Glomerular visceral epithelial cell (primary cell): ENCODE measurements around the gene FAM50A.
"Not testable (repeated sequence)": the region's sequence is repeated elsewhere in the genome, so short reads cannot be mapped to it uniquely, and the experiment has no call there.

Experiments used
- DNase-seq: peaks from one replicate; pipeline ENCODE4 v3.0.0-alpha.2; 2016; ENCODE audit errors: extremely low spot score

Gene FAM50A

DNA sequence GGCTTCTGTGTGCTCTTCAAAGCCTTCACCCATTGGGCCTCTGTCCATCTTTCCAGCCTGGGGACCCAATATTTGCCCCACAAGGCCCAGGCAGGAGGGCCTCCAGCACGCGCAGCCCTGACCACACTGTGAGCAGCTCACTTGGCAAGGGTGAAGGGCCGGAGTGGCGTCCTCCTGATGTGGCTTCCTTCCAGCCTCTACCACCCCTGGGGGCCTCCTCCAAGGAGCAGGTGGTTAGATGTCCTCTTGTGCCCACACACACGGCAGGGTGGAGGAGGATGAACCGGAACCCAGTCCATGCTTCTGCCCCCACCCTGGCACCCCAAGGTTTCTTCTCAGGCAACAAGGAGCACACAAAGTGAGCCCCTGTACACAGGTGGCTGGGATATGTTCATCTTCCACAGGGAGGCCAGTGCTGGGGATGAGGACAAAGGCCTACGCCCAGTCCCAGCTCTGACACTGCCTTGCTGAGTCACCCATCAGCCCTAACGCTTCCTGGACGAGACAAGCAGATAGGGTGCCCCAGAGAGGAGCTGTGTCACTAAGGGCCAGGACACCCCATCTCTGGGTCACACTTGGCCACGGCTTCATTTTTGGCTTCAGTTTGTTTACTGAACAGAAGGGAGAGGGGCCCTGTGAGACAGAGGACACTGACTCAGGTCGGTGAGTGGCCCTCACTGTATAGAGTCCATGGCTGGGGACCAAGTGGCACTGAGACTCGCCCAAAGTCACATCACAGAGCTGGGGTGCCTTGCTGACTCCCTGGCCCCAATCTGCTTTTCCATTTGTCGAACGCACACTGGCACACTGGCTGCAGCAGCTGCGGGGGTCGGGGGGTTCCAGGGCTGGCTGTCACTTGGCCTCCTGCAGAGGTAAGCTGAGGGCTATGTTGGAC, 40.6 kb downstream of the FAM50A start:
- DNase-seq = no peak

DNA sequence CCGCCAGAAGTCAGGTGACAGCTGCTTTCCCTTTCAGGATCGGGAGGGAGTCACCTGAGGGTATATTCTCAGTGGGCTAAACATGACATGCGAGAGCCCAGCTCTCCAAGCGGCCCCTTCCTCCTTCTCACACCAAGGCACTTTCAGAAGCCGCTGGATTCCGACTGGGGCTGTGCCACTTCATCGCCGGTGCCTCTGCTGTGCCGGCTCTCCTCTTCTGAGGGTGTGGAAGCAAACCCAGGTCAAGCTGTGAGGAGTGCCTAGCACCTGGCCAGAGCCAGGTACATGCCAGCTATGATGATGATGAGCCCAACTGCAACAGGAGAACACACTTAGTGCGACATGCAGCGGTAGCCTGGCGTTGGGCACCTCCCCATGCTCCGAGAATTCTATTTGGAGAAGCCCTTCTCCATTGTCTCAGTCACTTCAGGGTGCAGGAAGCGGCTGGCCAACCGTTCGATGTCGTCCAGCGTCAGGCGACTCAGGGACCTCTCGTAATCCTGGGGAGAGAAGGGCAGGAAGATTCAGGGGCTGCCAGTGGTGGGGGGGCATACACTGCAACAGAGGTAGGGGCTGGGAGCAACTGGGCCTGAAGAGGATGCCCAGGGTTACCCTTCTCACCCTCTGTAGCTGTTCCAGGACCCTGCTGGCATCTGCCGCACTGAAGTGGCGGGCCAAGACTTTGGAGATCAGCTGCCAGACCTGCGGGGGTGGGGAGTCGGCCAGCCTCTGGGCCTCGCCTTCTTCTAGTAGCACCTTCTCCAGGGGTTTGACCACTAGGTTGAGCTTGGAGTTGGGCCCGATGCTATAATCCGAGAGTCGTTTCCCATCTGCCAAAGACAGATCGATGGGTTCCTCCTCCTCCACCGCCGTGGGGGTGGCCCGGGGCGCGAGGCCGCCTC, 41.5 kb downstream of the FAM50A start:
- DNase-seq = no peak

DNA sequence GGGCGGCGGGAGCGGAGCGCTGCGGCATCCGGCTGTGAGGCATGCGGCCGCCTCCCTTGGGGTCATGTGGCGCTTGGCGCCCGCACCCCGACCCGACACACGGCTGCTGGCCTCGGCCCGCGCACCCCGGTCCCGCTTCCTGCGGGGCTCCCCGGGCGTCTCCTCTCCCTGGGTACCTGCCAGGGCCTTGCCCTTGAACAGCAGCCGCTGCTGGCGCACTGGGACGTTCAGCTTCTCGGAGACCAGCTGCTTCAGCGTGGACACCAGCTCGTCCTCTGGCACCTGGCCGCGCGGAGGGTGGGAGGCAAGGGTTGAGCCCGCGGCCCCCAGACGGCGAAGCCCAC, 42.1 kb downstream of the FAM50A start:
- no peak for DNase-seq

DNA sequence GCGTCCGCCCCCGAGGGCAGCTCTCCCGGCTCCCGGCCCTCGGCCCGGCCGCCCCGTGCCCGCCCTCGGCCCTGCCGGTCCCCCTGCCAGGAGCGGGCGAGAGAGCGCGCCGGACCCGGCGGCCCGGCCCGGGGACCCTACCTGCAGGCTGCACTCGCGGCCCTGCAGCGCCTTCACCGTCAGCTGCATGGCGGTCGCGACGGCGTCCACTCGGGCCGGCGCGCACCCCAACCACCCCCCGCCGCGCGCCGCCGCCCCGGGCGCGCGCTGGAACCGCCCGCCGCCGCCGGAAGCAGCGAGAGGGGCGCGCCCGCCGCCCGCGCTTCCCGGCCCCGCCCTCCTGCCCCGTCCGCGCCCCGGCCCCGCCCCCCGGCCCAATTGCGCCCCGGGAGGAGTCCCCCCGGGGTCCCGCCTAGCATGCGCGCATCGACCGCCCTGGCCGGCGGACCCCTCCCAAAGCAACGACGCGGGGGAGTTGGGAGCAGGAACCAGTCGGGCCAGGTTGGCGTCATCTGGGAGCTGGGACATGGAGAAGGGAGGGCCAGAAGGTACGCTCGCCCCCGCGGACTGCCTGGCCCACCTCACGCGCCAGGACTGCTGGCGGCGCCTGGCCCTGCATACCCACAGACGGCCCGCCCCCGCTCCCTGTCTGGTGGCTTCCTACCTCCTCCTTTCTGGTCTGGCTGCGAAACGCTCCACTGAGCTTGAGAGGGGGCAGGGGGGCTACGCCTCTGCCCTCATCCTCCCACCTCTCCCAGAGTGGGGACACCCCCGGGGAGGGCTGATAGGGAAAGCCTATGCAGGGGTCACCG, 42.7 kb downstream of the FAM50A start, which contains the start of gene UBL4A:
UBL4A (minus strand) TSS at position 220 of the 812 bp plus-strand sequence; CDS start at position 189, 31 bp downstream.
- peak; percentile 69 for DNase-seq

DNA sequence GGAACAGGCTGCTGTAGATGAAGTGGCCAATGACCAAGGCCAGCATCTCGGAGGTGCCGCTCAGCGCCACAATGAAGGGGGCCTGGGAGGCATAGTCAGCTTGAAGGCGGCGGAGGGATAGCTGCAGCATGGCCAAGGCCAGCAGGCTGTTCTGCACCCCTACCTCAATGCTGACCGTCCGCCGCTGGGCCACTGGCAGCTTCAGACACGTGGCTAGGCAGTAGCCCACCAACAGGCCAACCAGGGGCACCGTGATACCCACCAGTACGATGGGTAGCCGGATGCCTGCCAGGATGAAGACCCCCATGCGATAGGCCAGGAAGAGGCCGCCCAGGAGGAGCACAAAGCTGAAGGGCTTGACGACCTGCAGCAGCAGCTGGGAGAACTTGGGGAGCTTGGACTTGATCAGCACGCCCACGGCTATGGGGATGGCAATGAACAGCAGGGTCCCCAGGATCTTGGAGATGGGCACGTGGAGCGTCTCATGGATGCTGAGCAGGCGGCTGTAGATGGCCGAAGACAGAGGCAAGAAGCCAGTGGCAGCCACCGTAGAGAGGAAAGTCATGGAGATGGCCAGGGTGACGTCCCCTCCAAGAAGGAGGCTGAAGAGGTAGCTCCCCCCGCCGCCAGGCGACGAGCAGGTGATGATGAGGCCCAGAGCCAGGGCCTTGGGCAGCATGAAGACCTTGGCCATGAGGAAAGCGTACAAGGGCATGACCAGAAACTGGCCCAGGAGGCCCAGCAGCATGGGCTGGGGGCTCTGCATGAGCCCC, 43.8 kb downstream of the FAM50A start:
- no peak for DNase-seq

DNA sequence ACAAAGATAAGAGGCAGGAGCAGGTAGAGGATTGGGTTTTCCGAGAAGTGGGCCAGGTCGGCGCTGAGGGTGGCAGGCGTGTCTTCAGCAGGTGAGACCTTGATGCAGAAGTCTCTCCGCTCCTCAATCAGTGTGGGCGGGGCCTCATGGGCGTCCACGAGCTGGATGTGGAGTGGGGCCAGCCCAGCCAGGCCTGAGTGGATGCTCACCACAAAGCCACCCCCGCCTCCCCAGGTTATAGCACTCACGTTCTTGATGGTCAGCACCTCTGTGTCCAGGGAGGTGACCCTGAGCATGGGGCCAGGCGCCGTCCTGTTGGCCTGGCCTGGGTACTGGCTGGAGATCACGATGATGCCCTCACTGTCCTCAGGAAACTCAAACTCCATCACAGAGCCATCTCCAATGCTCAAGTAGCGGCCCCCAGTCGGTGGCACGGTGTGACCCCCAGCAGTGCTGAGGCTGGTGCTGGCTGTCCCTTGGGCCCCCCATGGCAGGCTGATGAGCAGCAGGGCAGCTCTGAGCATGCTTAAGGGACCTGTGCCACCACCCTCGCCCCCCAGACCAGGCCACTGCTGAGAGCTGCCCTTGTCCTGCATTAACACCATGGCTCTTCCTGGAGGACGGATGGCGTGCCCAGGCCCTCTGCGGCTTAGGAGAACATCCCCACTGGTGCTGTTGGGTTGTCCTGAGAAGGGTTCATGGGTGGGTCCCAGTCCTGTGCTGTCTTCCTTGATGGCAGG, 44.6 kb downstream of the FAM50A start:
- no peak for DNase-seq

DNA sequence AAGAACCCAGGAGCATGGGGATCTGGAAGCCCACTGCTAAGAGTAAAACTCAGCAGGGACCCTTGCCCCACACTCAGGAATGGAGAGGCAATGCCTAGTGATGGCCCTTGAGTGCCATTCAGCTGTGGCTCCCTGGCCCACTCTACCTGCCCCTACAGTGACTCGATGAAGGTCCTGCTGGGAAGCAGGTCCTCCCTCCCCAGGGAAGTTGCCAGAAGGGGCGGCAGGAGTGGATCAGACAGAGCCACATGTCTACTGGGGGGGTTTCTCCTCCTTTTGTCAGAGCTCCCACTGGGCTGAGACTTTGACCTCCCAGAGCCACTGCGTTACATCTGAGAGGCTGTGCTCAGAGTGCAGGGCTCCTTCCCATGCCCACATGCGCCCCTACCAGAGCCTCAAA, 45.2 kb downstream of the FAM50A start:
- no peak for DNase-seq

DNA sequence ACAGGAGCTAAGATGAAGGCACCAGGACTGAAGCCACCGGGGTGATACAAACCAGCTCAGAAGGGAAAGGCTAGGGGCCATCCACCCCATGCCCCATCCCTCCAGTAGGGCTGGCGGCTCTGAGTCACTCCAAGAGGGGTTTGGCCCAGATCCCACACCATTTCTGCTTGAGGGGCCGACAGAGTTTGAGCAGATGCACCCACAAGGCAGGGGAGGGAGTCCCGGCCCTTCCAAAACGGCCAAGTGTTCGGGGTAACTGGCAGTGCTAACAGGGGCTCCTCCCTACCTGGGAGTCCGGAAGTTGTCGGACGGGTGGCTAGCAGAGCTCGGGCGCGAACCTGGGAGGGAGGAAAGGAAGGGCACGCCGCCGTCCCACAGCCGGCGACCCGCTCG, 46.1 kb downstream of the FAM50A start:
- peak; percentile 62 for DNase-seq

DNA sequence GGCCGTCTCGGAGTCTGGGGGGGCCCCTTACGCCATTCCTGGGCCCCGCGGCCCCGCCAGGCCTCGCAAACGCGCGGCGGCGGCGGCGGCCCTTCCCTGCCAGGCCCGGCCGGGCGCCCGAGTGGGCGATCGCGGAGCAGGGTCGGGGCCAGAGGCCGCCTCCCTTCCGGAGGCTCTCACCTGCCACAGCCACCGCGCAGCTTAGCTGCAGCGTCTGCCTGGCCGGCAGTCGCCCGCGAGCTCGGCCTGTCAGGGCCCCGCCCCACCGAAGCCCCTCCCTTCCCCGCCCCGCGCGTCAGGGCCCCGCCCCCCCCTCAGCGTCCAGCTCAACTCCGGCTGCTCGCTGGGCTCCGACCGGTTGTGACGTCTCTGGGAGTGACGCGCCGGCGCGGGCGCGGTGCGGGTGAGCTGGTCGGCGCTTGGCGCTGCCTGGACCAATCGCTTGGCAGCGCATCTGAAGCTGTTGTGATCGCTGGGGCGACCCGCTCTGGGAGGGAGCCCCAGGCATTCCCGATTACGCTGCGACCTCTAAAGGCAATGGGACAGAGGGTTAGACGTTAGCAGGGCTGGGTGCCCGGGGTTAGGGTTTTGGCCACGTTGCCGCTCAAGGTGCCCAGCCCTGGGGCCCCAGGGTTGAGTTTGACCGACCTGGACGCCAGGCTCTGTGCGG, 46.6 kb downstream of the FAM50A start, which contains the start of gene SLC10A3:
SLC10A3 (minus strand) TSS at position 216 of the 670 bp plus-strand sequence. CDS start 1,689 bp downstream, outside the sequence.
- peak; percentile 93 for DNase-seq

DNA sequence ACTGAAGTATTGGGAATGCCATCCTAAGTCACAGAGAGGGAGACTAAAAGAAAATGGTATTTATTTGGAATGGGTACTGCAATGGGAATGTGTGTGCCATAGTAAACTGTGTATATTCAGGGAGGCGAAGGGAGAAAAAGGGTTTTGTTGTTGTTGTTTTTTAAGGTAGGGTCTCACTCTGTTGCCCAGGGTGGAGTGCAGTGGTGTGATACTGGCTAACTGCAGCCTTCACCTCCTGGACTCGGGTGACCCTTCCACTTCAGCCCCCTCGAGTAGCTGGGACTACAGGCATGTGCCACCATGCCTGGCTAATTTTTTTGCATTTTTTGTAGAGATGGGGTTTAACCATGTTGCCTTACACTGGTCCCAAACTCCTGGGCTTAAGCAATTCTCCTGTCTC, 50.8 kb downstream of the FAM50A start:
- DNase-seq = no peak

DNA sequence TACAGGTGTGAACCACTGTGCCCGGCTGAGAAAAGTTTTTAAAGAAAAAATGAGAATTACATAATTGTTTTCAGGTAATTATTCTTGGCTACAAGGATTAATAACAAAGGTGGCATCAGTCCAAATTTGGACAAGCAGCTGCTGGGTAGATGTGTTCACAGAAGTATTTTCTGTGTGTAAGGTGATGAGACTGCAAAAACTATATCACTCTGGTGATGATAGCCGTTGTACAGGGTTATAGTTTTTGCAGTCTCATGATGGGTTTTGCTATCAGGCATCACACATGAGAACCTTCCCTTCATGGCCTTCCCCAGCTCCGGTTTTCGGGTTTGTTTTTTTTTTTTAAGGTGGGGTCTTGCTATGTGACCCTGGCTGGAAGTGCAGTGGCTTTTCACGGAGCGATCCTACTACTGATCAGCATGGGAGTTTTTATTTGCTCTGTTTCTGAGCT, 51.6 kb downstream of the FAM50A start:
- DNase-seq = no peak

DNA sequence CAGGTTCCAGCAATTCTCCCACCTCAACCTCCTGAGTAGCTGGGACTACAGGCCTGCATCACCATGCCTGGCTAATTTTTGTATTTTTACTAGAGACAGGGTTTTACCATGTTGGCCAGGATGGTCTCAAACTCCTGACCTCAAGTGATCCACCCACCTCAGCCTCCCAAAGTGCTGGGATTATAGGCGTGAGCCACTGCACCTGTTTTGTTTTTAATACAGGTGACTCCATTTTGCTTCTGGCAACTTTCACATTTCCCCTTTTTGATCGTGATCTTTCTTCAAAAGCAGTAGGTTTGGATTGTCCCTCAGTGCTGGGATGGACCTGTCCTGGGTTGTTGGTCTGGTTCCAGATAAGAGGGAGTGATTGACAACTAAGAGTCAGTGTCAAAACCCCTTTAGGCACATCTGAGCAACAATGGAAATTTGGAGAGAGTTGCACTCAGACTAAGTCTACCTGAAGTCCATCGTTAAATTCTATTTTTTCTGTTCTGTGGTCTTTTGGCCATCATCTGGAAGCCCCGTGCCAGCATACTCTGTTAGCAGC, 52.7 kb downstream of the FAM50A start:
- not testable (repeated sequence) for DNase-seq
